GM12872 (cell line): ENCODE data around the gene ZNF385D.

Source experiments
- TF ChIP-seq, protein P1 (sequence below): IDR thresholded peaks from 3 replicates; pipeline ENCODE4 v1.5.1; 2011; ENCODE audit warnings: low read depth, mild to moderate bottlenecking, low read length, moderate library complexity; ENCODE audit not compliant: insufficient read depth

The ZNF385D gene

DNA sequence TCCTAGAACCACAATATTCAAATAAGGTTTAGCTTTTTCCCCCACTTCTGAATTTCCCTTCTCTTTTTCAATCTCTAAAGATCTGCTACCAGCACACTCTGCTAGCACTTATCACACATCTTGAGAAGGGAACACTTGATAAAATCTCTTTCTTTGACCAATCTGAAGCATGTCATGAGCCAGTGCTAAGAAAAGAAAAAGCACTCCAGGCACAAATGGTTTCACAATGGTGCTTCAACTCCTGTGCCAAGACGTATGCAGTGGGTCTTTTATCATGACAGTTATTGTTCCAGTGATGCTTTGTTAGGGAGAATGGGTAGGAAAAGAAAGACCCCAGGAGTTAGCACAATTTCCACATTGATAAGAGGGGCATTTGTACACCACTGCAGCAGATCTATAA, 248.4 kb downstream of the ZNF385D start:
- TF ChIP-seq, protein P1, sequence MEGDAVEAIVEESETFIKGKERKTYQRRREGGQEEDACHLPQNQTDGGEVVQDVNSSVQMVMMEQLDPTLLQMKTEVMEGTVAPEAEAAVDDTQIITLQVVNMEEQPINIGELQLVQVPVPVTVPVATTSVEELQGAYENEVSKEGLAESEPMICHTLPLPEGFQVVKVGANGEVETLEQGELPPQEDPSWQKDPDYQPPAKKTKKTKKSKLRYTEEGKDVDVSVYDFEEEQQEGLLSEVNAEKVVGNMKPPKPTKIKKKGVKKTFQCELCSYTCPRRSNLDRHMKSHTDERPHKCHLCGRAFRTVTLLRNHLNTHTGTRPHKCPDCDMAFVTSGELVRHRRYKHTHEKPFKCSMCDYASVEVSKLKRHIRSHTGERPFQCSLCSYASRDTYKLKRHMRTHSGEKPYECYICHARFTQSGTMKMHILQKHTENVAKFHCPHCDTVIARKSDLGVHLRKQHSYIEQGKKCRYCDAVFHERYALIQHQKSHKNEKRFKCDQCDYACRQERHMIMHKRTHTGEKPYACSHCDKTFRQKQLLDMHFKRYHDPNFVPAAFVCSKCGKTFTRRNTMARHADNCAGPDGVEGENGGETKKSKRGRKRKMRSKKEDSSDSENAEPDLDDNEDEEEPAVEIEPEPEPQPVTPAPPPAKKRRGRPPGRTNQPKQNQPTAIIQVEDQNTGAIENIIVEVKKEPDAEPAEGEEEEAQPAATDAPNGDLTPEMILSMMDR: no peak

DNA sequence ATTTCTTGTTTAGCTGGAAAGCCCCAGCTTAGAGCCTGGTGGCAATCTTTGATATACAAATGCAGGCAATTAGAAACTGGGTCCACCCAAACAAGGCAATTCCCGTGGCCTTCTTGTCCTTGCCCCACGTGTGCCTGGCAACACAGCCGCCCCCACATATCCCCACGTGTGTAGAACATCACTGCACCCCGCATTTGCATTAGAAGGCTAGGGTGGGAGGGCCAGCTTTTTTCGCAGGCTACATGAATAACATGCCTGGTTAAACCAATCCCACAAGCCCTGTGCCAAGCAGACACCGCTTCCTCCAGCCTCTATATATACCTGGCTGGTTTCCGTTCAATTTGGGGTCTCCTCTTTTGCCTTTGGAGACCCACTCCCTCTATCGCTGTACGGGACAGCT, 250.2 kb downstream of the ZNF385D start:
- TF ChIP-seq, protein P1: no peak

GRCh38 chr3:21487520-21487919, 263.5 kb downstream of the ZNF385D start:
- TF ChIP-seq, protein P1: no peak

- TF ChIP-seq, protein P1: no peak
Observed at GRCh38 chr3:21484828-21485144, 266.2 kb downstream of the ZNF385D start.

- TF ChIP-seq, protein P1: peak; percentile 85
Observed at GRCh38 chr3:21484057-21484827, 266.8 kb downstream of the ZNF385D start.

GRCh38 chr3:21481991-21482390, 269.0 kb downstream of the ZNF385D start:
- TF ChIP-seq, protein P1: no peak

- TF ChIP-seq, protein P1: no peak
Observed at GRCh38 chr3:21477541-21478288, 273.3 kb downstream of the ZNF385D start.
